GM19035 (cell line): ENCODE measurements around the gene EYS.

Experiments
- ATAC-seq: cut with Tn5 transposase; IDR thresholded peaks from one replicate; pipeline ENCODE4 v1.9.1; 2021; ENCODE audit not compliant: unreplicated experiment

EYS gene

DNA sequence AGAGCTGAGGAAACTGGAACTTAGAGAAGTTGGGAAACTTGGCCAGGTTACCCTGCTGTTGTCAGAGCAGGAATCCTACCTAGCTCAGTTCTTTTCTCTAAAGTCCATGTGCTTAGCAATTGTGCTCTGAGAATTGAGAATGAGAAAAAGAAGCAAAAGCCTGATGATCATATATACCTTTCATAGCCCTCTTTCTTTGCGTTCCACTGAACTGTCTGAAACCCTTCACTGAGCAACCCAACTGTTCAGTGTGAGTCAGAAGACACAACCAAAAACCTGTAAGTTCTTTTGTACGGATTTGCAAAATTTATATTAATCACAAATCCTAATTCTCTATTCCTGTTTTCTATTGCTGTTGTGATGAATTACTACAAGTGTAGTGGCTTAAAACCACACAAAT lies 1990.9 kb downstream of the EYS start:
- no peak for ATAC-seq

DNA sequence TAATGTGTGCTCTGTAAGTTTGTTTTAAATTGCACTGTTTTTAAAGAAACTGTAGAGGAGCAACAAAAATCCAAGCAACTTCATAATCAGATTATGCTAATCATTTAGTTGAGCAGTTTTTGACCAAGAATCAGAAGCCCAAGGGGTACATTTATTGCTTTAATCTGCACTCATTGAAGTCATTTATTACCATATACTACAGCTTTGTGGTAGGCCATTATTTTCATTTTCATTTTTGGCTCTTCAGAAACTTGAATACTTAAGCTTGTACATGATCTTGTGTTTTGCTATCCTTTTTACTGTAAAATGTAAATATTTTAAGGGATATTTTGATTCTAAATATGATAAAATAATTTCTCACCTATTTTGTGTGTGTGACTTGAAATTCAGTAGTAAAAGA lies 1992.9 kb downstream of the EYS start:
- ATAC-seq = no peak

GRCh38 chr6:63713332-63713731 lies 1993.7 kb downstream of the EYS start:
- no peak for ATAC-seq

DNA sequence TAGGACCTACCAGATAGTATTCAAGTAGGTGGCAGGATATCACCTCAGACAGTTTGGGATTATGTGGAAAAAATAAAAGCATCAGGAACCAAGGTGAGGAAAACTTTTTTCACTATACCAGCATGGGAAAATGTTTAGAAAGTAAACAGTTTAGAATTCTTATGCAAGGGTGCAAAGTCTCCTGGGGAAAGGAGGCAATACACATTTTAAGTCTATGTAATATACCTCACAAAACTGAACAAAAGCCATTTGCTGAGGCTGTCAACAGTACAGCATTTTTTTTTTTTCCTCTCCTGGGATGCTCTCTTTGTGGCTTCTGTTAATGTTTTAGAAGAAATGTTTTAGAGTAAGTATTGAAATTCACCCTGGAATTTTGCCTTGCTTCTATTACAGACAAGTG lies 1997.9 kb downstream of the EYS start:
- no peak for ATAC-seq

- ATAC-seq = no peak
Observed at GRCh38 chr6:63708631-63709030, 1998.4 kb downstream of the EYS start.

- ATAC-seq = no peak
Observed at GRCh38 chr6:63706630-63707029, 2000.4 kb downstream of the EYS start.

DNA sequence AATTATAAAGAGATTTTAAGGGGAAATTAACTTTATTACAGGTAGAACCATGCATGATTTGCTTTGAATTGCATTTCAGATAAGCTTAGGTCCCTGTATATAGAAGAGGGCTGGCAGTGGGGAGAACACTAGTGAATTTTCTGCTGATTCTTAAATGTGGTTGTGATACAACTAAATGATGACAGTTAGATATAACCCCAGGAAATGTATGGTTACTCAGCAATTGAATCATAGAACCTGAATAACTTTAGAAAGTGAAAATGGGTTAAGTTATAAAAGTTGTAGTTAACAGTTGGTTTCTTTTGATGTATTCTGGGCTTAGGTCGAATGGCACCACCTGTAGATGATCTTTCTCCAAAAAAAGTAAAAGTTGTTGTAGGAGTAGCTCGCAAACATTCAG lies 2001.3 kb downstream of the EYS start:
- ATAC-seq = no peak

DNA sequence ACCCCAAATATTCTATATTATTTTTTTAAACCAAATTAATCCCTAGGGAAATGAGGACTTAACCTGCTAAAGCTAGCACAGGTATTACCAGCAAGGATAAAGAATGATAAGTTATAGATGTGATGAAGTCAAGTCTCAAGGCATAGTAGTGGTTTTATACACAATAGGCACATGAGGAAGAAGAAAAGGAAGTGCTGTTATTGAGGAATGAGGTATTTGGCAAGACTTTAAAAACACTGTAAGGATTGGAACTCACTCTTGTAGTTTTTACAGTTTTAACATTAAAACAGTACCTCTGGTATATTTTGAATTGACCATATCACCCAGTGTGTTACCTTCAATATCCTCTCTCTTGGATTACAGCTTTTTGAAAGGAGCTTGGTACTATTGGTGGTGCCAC lies 2016.8 kb downstream of the EYS start:
- no peak for ATAC-seq

DNA sequence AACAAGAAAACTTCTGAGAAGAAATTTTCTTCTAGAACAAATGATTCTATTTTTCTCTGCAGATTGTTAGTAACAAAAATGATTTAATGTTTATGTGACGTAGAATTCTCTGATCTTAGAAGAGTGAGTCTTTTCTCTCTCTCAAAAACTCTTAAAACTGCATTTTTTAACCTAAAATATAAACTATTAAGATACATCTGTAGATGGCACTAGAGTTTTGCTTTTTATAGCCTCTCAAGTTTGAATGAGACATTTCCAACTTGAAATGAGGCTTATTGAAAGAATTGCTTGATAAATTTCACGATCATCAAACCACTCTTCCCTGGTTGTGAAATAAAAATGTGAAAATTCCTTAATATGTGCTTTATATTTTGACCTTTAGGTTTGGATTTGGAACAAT lies 2017.6 kb downstream of the EYS start:
- no peak for ATAC-seq

DNA sequence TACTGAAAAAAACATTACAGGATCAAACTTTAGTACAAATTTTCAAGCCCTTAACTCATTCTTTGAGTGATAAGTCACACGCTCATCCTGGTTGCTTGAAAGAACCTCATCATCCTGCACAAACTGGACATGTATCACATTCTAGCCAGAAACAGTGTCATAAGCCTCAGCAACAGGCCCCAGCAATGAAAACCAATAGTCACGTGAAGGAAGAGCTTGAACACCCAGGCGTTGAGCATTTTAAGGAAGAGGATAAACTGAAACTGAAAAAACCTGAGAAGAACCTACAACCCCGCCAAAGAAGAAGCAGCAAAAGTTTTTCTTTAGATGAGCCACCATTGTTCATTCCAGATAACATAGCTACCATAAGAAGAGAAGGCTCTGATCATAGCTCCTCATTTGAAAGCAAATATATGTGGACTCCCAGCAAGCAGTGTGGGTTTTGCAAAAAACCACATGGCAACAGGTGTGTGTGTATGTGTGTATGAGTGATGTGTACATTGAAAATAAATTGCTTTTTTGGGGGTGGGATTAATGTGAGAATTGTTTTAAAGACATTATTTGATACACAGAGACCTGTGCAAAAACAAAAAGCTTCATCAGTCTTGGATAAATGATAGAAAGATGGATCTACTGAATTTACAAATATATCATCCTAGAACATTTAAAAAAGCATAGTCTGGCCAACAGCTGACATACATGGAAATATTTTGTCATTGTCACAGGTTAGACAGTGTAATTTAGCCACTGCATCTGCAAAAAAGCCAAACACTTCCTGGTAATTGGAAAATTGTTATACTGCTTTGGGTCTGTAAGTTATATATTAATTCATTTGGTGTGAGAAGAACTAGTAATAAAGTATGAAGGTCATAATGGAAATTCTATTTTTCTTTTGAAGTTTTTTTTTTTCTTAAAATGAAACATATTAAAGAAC lies 2021.3 kb downstream of the EYS start:
- ATAC-seq = peak; percentile 81

DNA sequence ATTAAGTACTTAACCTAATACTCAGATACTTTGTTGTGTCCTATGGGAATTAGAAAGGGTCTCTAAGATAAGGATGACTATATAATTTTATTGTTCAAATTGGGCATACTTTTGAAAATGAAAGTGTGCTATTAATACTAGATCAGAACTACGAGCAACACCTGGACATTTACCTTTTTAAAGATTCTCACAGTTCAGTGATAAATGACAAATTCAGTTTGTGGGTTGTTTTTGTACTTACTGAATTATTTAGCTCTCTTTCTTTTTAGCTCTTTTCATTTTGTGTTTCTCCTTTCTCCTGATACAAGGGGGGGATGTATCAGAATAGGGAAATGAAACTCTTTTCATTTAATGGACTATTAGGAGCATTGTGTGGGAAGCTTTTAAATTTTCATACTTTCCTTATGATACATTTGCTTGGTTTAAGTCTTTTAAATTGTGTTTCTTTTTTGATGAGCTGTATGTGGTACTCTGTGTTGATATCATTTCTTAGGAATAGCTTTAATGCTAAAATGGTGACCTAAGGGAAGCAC lies 2023.9 kb downstream of the EYS start:
- peak; percentile 36 for ATAC-seq

GRCh38 chr6:63677282-63677681 lies 2029.7 kb downstream of the EYS start:
- no peak for ATAC-seq

- ATAC-seq = no peak
Observed at GRCh38 chr6:63676412-63677114, 2030.5 kb downstream of the EYS start.

GRCh38 chr6:63675138-63675537 lies 2031.9 kb downstream of the EYS start:
- ATAC-seq = no peak

DNA sequence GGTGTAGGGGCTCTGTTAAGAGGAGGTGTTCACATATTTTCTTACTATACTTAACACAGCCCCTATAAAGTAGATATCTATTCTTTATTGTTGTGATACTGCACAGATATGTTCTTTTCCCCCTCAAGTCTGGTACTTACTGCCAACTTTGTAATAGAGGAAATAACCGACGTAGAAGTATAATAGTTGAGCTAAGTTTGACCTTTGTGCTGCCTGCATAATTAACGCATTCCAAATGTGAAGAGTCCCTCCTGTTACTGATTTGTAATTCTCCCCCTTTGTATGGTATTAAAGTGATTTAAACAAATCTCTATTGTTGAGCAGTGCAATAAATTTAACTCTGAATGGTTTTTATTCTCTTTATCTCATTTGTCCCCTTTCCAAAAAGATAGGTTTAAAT lies 2032.4 kb downstream of the EYS start:
- ATAC-seq = no peak

DNA sequence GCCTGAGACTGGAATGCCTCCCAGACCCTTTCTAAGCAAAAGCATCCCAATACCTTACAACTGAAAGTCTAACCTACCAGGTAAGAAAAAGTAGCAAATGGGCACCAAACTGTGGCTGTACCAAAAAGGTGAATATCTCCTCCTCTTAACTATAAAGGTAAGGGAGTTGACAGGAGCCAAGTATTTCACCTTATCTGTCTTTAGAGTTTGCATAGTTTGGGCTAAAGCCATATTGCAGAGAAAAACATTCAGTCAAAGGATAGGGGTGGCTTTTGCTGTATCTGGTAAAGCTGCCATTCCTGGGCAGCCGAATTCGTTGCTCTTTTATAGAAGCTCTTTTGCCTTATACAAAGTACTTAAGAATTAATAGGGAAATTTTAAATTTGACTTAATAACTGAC lies 2033.3 kb downstream of the EYS start:
- ATAC-seq = no peak

DNA sequence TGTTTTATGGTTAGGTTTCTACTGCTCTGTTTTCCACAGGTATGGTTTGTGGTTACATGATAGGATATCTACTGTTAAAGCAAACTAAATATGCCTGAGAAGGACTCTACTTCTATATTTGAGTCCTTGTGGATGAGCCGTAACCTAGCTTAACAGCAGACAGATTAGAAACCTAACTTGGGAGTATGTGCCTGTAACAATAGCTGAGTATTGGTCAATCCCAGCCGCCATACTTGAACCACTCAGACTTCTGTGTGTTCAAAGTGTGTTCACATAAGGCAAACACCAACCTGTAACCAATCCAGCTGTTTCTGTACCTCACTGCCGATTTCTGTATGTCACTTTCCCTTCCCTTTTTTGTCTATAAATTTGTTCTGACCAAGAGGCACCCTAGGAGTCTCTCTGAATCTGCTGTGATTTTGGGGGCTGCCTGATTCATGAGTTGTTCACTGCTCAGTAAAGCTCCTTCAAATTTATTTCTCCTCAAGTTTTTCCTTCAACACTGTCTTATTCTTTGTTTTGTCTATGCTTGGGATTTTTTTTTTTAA lies 2034.4 kb downstream of the EYS start:
- ATAC-seq = no peak

GRCh38 chr6:63671098-63671754 lies 2035.8 kb downstream of the EYS start:
- ATAC-seq = no peak
